BLaER1 (cell line): ENCODE measurements around the gene KLK14.

Experiments used
- H3K27ac ChIP-seq: shearing (Covaris generic); formaldehyde crosslinking; 2 replicates; pipeline ENCODE4 v1.8.1; 2022
- H3K27me3 ChIP-seq: shearing (Covaris generic); formaldehyde crosslinking; 2 replicates; pipeline ENCODE4 v1.8.1; 2022
- H3K36me3 ChIP-seq: shearing (Covaris generic); formaldehyde crosslinking; 2 replicates; pipeline ENCODE4 v1.8.1; 2022
- H3K4me1 ChIP-seq: shearing (Covaris generic); formaldehyde crosslinking; 2 replicates; pipeline ENCODE4 v1.8.1; 2022
- H3K4me2 ChIP-seq: shearing (Covaris generic); formaldehyde crosslinking; 2 replicates; pipeline ENCODE4 v1.8.1; 2022
- H3K4me3 ChIP-seq: shearing (Covaris generic); formaldehyde crosslinking; 2 replicates; pipeline ENCODE4 v1.8.1; 2022
- H3K9ac ChIP-seq: shearing (Covaris generic); formaldehyde crosslinking; 2 replicates; pipeline ENCODE4 v1.8.1; 2022
- H3K9me3 ChIP-seq: shearing (Covaris generic); formaldehyde crosslinking; 2 replicates; pipeline ENCODE4 v1.8.1; 2022
- H4K20me1 ChIP-seq: shearing (Covaris generic); formaldehyde crosslinking; 2 replicates; pipeline ENCODE4 v1.8.1; 2022
- Cebpa-rat ChIP-seq: shearing (Covaris generic); IDR thresholded peaks from 2 replicates; pipeline ENCODE4 v1.8.1; 2022

The KLK14 gene

DNA sequence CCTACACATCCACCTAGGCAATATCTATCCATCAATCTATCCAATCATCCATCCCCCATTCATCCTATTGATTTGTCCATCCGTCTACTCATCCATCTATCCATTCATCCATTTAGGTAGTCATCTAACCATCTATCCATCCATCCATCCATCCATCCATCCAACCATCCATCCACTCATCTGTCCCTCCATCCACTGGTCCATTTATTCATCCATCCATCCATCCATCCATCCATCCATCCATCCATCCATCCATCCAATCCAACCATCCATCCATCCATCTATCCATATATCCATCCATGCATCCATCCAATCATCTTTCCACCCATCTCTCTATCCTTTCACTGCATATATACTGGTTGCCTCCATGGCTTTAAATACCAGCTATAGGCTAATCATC, 21.7 kb downstream of the KLK14 start:
- H3K9me3 ChIP-seq, result no peaks in the 10 kb centered on the region
- TF ChIP-seq Cebpa-rat, result no peak
- H3K27ac ChIP-seq, result no peak overlapping the region
- no peak overlapping the region for H3K9ac ChIP-seq
- no peaks in the 10 kb centered on the region for H3K27me3 ChIP-seq
- no peaks in the 10 kb centered on the region for H4K20me1 ChIP-seq
- no peaks in the 10 kb centered on the region for H3K4me1 ChIP-seq
- H3K4me2 ChIP-seq, result no peak overlapping the region
- no peak overlapping the region for H3K4me3 ChIP-seq
- no peaks in the 10 kb centered on the region for H3K36me3 ChIP-seq

DNA sequence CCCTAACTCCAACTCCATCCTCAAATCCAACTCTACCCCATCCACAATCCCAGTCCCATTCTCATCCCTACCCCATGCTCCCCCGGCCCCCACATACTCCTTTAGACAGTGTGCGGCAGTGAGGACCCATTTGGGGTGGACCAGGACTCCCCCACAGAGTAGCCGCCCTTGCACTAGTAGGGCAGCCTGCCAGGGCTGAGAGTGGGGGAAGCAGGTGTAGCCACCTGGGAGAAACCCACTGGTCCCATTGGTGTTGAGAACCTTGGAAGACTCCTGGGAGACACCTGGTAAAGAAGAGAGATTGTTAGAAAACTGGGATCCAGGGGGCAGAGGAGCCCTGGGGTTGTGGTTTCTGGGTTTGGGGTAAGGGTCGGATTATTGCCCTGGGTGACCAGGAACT, 22.4 kb downstream of the KLK14 start:
- Histone ChIP-seq H3K27me3 (no peaks in the 10 kb centered on the region), H3K4me1 (no peaks in the 10 kb centered on the region), H3K9ac (no peak overlapping the region), H3K4me2 (no peak overlapping the region), H4K20me1 (no peaks in the 10 kb centered on the region), H3K9me3 (no peaks in the 10 kb centered on the region), H3K27ac (no peak overlapping the region), H3K36me3 (no peaks in the 10 kb centered on the region), H3K4me3 (no peak overlapping the region)
- TF ChIP-seq Cebpa-rat, result no peak

DNA sequence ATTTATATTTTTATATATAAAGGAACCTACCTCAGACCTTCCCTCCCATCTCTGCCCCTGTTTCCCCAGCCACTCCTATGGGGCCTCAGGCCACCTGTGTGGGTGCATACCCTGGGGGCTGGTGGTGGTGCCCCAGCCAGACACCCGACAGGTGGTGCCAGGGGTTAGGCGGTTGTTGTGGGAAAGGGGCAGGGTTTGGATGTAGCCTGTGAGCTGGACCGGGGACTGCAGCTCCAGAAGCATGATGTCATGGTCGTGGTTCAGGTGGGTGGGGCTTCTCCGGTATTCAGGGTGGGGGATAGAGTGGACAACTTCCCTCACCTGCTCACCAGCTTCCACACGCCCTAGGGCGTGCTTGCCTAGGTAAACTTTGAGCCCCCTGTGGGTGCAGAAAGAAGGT, 23.0 kb downstream of the KLK14 start:
- no peaks in the 10 kb centered on the region for H3K4me1 ChIP-seq

DNA sequence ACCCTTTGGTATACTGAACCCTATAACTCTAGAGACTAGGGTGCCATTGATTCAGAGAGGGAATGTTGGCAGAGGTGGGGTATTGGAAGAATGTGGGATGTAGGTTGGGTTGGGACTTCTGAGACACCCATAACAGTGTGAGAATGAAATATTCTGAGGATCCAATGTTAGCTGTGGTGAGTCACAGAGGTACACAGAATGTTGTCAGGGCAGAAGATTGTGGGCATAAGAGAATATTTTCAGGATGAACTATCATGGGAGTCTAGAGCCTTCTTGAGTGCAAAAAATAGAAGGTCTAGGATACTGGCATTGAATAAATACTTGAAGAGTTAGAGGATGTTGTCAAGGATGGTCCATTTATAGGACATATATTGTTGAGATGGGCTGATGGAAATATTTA, 26.8 kb downstream of the KLK14 start:
- no peak for TF ChIP-seq Cebpa-rat
- Histone ChIP-seq H4K20me1 (no peaks in the 10 kb centered on the region), H3K27ac (no peak overlapping the region), H3K4me3 (no peak overlapping the region), H3K4me1 (no peaks in the 10 kb centered on the region), H3K27me3 (no peaks in the 10 kb centered on the region), H3K9ac (no peak overlapping the region), H3K9me3 (no peaks in the 10 kb centered on the region), H3K4me2 (no peak overlapping the region), H3K36me3 (no peaks in the 10 kb centered on the region)

More for the DNA sequence above, 23.0 kb downstream of the KLK14 start:
- Histone ChIP-seq H4K20me1 (no peaks in the 10 kb centered on the region), H3K27me3 (no peaks in the 10 kb centered on the region), H3K36me3 (no peaks in the 10 kb centered on the region), H3K4me3 (no peak overlapping the region), H3K27ac (no peak overlapping the region), H3K9me3 (no peaks in the 10 kb centered on the region), H3K4me2 (no peak overlapping the region), H3K9ac (no peak overlapping the region)
- TF ChIP-seq Cebpa-rat, result no peak

- no peak overlapping the region for H3K4me2 ChIP-seq
- no peak overlapping the region for H3K9ac ChIP-seq
- H3K4me3 ChIP-seq, result no peak overlapping the region
Measured at GRCh38 chr19:51047031-51047335, 35.7 kb downstream of the KLK14 start.

DNA sequence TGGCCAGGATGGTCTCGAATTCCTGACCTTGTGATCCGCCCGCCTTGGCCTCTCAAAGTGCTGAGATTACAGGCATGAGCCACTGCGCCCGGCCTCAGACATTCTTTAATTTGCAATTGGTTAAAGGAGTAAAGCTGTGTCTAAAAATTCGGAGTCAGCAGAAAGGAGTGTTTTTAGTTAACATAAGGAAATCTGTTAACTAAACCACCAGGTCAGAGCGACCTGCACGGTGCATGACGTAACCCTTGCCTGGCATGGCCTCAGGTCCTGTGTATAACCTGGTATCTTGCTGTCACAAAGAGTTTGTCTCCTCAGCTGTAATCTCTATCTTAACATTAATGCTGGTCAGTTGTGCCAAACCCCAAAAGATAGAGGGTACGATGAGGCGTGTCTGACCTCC, 38.4 kb downstream of the KLK14 start:
- Histone ChIP-seq H4K20me1 (no peaks in the 10 kb centered on the region), H3K4me1 (no peaks in the 10 kb centered on the region), H3K9me3 (peaks cover under 1% of the 10 kb centered on the region; the same call in 1 of the 2 replicates), H3K9ac (no peak overlapping the region), H3K27ac (no peak overlapping the region), H3K36me3 (no peaks in the 10 kb centered on the region), H3K27me3 (no peaks in the 10 kb centered on the region), H3K4me3 (no peak overlapping the region), H3K4me2 (no peak overlapping the region)
- TF ChIP-seq Cebpa-rat, result no peak

More at GRCh38 chr19:51047031-51047335, 35.7 kb downstream of the KLK14 start:
- H3K4me1 ChIP-seq, result no peaks in the 10 kb centered on the region
- H3K9me3 ChIP-seq, result peaks cover 7% of the 10 kb centered on the region; the same call in 1 of the 2 replicates
- H4K20me1 ChIP-seq, result no peaks in the 10 kb centered on the region
- no peak overlapping the region for H3K27ac ChIP-seq
- TF ChIP-seq Cebpa-rat, result no peak
- no peaks in the 10 kb centered on the region for H3K27me3 ChIP-seq
- no peaks in the 10 kb centered on the region for H3K36me3 ChIP-seq

- H3K4me1 ChIP-seq, result no peaks in the 10 kb centered on the region
Measured at GRCh38 chr19:51043497-51043896, 39.2 kb downstream of the KLK14 start.

GRCh38 chr19:51040151-51040550, 42.5 kb downstream of the KLK14 start:
- Histone ChIP-seq H3K36me3 (no peaks in the 10 kb centered on the region), H3K27me3 (no peaks in the 10 kb centered on the region), H3K4me1 (no peaks in the 10 kb centered on the region), H3K9me3 (no peaks in the 10 kb centered on the region), H3K27ac (no peak overlapping the region), H4K20me1 (no peaks in the 10 kb centered on the region), H3K4me3 (no peak overlapping the region), H3K9ac (no peak overlapping the region), H3K4me2 (no peak overlapping the region)
- TF ChIP-seq Cebpa-rat, result no peak

More at GRCh38 chr19:51043497-51043896, 39.2 kb downstream of the KLK14 start:
- Histone ChIP-seq H3K27ac (no peak overlapping the region), H3K4me2 (no peak overlapping the region), H3K9ac (no peak overlapping the region), H3K9me3 (no peaks in the 10 kb centered on the region), H3K27me3 (no peaks in the 10 kb centered on the region), H4K20me1 (no peaks in the 10 kb centered on the region), H3K4me3 (no peak overlapping the region), H3K36me3 (no peaks in the 10 kb centered on the region)
- TF ChIP-seq Cebpa-rat, result no peak

- Histone ChIP-seq H4K20me1 (no peaks in the 10 kb centered on the region), H3K4me2 (no peak overlapping the region), H3K4me3 (no peak overlapping the region), H3K27me3 (no peaks in the 10 kb centered on the region), H3K27ac (no peak overlapping the region), H3K36me3 (no peaks in the 10 kb centered on the region), H3K4me1 (no peaks in the 10 kb centered on the region), H3K9me3 (no peaks in the 10 kb centered on the region), H3K9ac (no peak overlapping the region)
- TF ChIP-seq Cebpa-rat, result no peak
Measured at GRCh38 chr19:51036519-51036918, 46.2 kb downstream of the KLK14 start.

DNA sequence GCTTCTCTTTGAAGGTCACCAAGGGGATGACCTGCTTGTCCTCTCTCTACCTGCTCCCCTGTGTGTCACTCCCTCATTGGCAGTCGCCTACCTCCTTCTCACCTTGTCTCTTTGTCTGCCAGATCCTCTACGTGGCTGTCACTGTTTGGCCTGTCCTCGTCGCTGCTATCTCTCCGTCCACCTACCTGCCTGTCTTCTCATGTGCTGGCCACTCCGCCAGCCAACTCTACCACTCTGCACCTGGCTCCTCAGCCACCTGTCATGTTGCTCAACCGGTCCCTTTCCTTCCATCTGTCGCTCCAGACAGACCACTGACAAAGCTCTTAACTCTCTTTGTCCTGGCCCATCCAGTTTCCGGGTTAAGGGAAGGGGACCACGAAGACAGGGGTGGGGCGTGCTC, 48.0 kb downstream of the KLK14 start, which contains the start of gene KLK12:
TSS of gene KLK12 (minus strand) at position 299 of the 400 bp plus-strand sequence. CDS start 381 bp downstream, outside the sequence.
- H3K9me3 ChIP-seq, result no peaks in the 10 kb centered on the region
- H3K27me3 ChIP-seq, result no peaks in the 10 kb centered on the region
- no peak for TF ChIP-seq Cebpa-rat
- H3K4me2 ChIP-seq, result no peak within 1 kb of the TSS
- H4K20me1 ChIP-seq, result no peaks in the 10 kb centered on the region
- H3K36me3 ChIP-seq, result no peaks in the 10 kb centered on the region
- H3K4me1 ChIP-seq, result no peaks in the 10 kb centered on the region
- no peak within 1 kb of the TSS for H3K9ac ChIP-seq
- no peak within 1 kb of the TSS for H3K4me3 ChIP-seq
- H3K27ac ChIP-seq, result no peak within 1 kb of the TSS

DNA sequence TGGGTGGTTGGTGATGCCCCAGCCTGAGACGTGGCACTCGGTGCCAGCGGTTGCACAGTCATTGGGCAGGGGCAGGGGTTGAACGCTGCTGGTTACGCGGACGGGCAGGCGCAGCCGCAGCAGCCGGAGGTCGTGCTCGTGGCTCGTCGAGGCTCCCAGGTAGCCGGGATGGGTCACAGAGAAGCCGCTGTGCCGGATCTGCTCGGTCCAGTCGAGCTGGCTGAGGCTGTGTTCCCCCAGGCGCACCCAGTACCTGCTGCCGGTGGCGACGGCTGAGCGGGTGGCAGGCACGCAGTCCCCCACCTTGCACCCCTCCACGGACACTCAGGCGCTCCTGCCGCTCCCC, 50.8 kb downstream of the KLK14 start:
- no peaks in the 10 kb centered on the region for H4K20me1 ChIP-seq
- H3K4me1 ChIP-seq, result no peaks in the 10 kb centered on the region
- no peaks in the 10 kb centered on the region for H3K27me3 ChIP-seq
- H3K9ac ChIP-seq, result no peak overlapping the region
- no peaks in the 10 kb centered on the region for H3K36me3 ChIP-seq
- no peak overlapping the region for H3K4me2 ChIP-seq
- no peak overlapping the region for H3K4me3 ChIP-seq
- H3K27ac ChIP-seq, result no peak overlapping the region
- H3K9me3 ChIP-seq, result no peaks in the 10 kb centered on the region
- no peak for TF ChIP-seq Cebpa-rat
